NCI-H2081 treated with DMSO at 0.1 percent for 48 hours (cell line): ENCODE data around the gene ADGRL3.
A peak's percentile ranks its signal among the peaks of the same experiment; 100 is the strongest.

Experiments
- DNase-seq: peaks from one replicate; lab custom pipeline; 2025; lab: John Stamatoyannopoulos, UW

ADGRL3 gene

DNA sequence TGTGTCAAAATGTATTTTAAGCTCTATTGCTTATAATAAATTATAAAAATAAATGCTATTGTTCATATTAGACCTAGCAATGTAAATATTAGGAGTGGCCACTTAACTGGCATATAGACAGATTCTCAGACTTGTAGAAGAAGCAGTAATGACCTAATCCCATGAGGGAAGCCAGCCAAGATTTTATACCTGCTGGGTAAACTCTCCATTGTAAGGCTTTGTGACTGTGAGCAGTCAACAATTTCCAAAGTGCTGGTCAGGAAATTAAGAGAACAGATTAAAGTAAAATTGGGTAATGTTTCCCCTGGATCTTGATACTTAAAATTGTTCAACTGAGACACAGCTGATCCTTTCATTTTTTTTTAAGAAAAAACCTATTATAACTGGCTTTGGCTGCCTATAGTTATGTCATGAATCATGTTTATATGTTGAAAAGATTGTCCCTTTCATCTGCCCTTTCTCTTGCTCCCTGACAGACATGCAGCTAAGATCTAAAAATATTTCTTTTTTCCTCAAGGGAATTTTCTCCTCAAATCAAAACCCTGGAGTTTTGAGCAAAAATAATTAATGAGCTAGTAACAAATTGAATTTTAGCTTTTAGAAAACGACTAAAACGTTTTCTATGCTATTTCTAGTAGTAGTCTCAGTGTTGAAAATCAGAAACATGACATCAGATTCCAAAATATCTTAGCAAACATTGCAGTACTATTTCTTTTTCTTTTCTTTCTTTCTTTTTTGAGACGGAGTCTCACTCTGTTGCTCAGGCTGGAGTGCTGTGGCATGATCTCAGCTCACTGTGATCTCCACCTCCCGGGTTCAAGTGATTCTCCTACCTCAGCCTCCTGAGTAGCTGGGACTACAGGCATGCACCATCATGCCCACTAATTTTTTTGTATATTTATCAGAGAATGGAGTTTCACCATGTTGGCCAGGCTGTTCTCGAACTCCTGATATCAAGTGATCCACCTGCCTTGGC, 77.9 kb downstream of the ADGRL3 start:
- DNase-seq, result peak; percentile 64

DNA sequence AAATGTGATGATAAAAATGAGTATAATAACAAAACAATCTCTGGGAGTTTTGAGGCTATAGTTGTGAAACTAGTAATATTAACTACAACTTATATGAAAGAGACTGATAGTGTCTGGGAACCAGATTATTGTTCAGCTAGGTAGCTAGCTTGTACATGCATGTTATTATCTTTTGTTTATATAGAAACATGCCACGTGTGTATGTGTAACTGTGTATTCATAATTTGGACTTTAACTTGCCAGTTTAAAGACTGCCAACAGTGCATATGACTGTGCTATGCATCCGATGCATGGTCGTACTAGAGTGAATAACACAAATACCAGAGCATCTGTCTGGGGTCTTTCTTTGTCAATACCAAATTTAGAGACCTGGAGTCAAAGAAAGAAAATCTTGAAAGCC, 92.2 kb downstream of the ADGRL3 start:
- no peak for DNase-seq

- peak; percentile 1 for DNase-seq
These were observed 93.7 kb downstream of the ADGRL3 start for GRCh38 chr4:61293707-61294400.

DNA sequence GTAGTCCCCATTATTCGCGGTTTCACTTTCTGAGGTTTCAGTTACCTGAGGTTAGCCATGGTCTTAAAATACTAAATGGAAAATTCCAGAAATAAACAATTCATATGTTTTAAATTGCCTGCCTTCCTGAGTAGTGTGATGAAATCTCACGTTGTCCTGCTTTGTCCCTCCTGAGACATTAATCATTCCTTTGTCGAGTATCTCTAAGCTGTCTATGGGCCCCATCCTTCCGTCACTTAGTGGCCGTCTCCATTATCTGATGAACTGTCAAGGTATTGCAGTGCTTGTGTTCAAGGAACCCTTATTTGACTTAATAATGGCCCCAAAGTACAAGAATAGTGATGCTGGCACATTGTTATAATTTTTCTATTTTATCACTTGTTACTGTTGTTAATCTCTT, 94.8 kb downstream of the ADGRL3 start:
- no peak for DNase-seq

- no peak for DNase-seq
These were observed 96.0 kb downstream of the ADGRL3 start for GRCh38 chr4:61296144-61296543.

- DNase-seq, result no peak
These were observed 98.1 kb downstream of the ADGRL3 start for GRCh38 chr4:61298178-61298740.

DNA sequence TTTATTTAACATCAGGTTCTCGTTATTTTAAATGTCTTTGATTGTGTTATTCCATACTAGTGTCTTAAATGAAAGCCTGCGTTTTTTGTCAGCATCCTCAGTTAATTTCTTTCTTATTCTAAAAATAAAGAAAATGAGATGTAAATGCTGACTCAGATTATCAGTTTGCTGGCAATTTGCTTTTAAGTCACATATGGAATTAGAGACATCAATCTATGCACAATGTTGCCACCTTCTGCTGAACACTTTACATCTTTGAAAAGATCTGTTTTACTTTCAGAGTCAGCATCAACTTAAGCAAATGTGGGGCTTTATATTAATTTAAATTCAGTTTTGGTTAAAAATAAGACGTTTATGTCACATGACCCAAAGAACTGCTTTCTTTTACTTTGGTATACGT, 99.2 kb downstream of the ADGRL3 start:
- DNase-seq, result no peak

DNA sequence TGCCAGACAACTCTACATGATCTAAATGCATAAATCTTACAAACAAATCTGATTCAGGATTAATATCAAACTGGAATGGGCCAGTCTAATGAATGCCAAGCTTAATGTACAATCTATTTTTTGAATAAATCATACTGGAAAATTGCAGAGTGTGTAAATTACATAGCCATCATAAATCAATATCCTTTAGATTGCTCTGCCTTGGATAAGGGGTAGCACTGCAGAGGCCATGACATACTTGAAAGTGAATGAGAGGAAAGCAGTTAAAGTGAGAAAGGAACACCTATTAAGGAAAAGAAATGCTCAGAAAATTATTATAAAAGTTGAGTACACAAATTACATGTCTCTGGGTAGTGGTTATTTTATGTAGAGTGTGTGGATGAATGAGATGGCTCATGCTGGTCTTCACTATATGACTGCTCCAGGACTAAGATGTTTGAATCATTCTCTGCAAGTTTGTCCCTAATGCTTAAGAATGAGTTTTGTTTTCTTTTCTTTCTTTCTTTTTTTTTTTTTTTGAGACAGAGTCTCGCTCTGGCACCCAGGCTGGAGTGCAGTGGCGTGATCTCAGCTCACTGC, 100.2 kb downstream of the ADGRL3 start:
- no peak for DNase-seq

GRCh38 chr4:61301271-61301670, 101.1 kb downstream of the ADGRL3 start:
- peak; percentile 18 for DNase-seq

GRCh38 chr4:61308033-61308432, 107.9 kb downstream of the ADGRL3 start:
- DNase-seq, result no peak

DNA sequence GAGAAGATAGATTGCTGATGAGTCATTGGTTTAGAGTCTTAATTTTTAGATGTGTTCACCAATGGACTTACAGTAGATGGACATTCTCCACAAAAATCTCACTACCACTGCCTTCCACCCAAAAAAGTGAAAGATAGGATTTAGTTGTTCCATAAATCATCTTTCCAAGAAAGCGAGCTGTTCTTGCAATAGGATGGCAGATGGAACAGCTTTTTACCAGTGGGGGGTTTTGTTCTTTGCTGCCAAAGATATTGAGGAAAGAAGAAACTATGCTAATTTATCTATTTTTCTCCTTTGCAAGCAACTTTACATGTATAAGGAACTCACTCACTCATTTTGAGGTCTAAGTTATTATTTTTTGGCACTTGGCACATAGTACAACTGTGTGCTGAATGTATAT, 109.5 kb downstream of the ADGRL3 start:
- DNase-seq, result no peak

DNA sequence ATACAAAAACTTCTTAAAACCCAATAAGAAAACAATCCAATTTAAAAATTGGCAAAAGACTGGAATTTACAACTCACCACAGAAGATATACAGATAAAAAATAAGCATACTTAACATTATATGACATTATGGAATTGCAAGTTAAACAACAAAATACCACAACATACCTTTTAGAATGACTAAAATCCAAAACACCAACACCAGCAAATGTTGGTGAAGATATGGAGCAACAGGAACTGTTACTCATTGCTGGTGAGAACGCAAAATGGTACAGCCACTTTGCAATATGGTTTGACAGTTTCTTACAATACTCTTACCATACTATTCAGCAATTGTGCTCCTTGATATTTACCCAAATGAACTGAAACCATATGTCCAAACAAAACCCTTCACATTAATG, 112.4 kb downstream of the ADGRL3 start:
- no peak for DNase-seq

DNA sequence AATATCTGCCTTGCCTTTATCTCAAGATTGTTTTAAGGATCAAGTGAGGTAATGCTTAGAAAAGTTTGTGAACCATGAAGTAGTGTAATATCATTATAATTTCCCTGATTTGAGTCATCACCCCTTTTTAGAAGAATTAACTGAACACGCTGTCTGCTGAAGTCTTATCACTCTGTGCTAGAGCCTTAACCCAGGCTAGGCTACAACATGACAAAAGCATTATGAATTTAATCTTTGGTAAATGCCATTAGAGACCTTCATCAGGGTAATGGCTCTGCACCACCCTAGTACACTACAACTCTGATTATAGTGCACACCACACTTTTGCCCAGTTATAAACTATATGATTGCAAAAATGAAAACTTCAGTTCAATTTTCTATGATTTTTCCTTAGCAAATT, 118.3 kb downstream of the ADGRL3 start:
- DNase-seq, result no peak

GRCh38 chr4:61319156-61319555, 119.0 kb downstream of the ADGRL3 start:
- DNase-seq, result no peak

DNA sequence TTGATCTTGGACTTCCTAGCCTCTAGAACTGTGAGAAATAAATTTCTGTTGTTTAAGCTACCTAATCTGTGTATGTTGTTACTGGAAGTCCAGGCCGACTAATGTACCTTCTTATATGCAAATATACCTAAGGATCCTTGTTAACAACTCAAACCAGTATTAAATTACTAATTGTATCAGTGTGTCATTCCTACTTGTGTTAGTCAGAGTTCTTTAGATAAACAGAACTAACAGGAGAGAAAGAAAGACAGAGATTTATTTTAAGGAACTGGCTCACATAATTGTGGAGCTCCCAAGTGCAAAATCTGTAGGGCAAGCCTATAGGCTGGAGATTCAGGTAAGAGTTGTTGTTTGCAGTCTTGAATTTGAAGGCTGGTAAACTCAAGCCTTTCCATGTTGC, 120.0 kb downstream of the ADGRL3 start:
- DNase-seq, result no peak

- no peak for DNase-seq
These were observed 120.5 kb downstream of the ADGRL3 start for GRCh38 chr4:61320631-61321030.

GRCh38 chr4:61332693-61333092, 132.6 kb downstream of the ADGRL3 start:
- no peak for DNase-seq

- DNase-seq, result no peak
These were observed 133.4 kb downstream of the ADGRL3 start for GRCh38 chr4:61333490-61333889.

DNA sequence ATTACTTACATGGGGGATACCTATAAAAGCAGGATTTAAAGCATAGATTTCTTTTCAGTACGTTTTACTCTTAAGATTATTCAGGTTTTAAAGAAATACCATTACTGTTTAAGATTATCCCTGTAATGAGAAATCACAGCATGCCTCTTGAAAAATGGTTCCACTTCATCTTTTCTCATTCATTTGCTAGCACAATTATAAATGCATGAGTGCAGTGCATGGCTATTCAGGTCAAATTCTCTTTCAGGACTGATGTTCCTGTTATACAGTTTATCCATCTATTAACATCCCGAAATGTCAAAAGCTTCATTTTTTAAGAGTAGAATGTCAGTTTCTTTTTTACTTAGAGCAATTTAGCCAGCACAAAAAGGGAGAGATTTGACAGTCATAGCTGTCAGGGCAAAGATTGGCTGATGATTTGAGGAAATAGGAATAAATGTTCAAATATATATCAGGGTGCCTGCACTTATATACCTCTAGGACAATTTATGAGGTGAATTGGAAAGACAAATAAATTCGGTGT, 135.2 kb downstream of the ADGRL3 start:
- DNase-seq, result no peak

- DNase-seq, result peak; percentile 56
These were observed 136.4 kb downstream of the ADGRL3 start for GRCh38 chr4:61336488-61336887.

GRCh38 chr4:61336916-61337315, 136.8 kb downstream of the ADGRL3 start:
- no peak for DNase-seq

DNA sequence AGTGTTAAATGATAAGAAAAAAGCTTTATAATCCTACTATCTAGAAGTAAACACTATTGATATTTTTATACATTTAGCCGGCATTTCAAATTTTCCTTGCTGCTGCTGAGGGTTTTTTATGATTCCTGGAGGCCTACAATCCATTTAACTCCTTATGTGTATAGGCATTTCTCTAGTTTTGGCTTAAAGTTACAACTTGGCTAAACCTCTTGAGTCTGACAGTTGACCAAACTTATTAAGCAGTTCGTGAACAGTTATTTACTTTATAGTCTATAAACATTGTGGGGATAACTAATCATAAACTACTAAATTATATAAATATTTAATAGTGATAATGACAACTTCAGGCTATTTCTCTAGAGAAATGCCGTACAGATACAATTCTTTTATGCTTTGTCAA, 141.9 kb downstream of the ADGRL3 start:
- DNase-seq, result no peak
